K562 (cell line): Measurements from ENCODE around the gene HES5. TPM values are rescaled to one million over a fixed set of nuclear protein-coding genes. Genes with fewer than 3 reads are reported as not detected.

Source experiments
- ATAC-seq: fragments of 200-7000 bp; cut with Tn5 transposase; 3 replicates; pipeline ENCODE4 v1.9.1; 2020; ENCODE audit warnings: moderate library complexity
- BruUV-seq: library from RNA; stranded (reverse); fragments of 400-500 nt; replicated peaks from 2 replicates; lab custom pipeline; 2021; lab: Mats Ljungman, UMichigan
- CTCF ChIA-PET: fragments of 300-600 bp; formaldehyde crosslinking; extraction: SDS; loops from one replicate; lab custom pipeline; 2021; ENCODE audit warnings: low intra/inter-chr PET ratio; lab: Yijun Ruan, JAX
- POLR2A ChIA-PET: fragments of 300-600, 350-650 bp; sonication (Branson Sonifier 250); formaldehyde crosslinking; extraction: SDS; loops from one replicate; lab custom pipeline; 2021; ENCODE audit warnings: antibody characterized with exemption, inconsistent platforms; lab: Yijun Ruan, JAX
- DNase-seq, 4 experiments: peaks; one replicate each; pipeline versions ENCODE4 v3.0.0 to v3.0.0-alpha.2; 2011 to 2018; ENCODE audit warnings: low spot score in 3 of 4, mixed read lengths in 3 of 4; ENCODE audit errors: extremely low read depth in 1 of 4
- FAIRE-seq: peaks from 2 replicates; lab custom pipeline; 2011; peaks lifted over from hg19 to GRCh38; lab: Jason Lieb, UNC
- H2AFZ ChIP-seq: 2 replicates; pipeline ENCODE4 v1.6.0; 2011; ENCODE audit warnings: low read depth, low read length, control low read depth, inconsistent platforms
- H3K27ac ChIP-seq: fragments of 200-600 bp; 3 replicates; pipeline ENCODE4 v1.8.0; 2011; ENCODE audit warnings: low read depth, mild to moderate bottlenecking, control low read depth, inconsistent platforms, low read length, moderate library complexity, mixed read lengths; ENCODE audit errors: extremely low read depth
- H3K27me3 ChIP-seq, 2 experiments: fragments of 300-600 bp in 1 of 2; 2 replicates in 1 of 2; 3 replicates in 1 of 2; pipeline versions ENCODE4 v1.6.0 to v1.8.0; 2011; ENCODE audit warnings: inconsistent platforms in 2 of 2, low read length in 2 of 2, mild to moderate bottlenecking in 1 of 2, mixed read lengths in 1 of 2, moderate library complexity in 1 of 2; ENCODE audit not compliant: control insufficient read depth in 2 of 2, insufficient read depth in 2 of 2
- H3K36me3 ChIP-seq: fragments of 300-600 bp; 3 replicates; pipeline ENCODE4 v1.8.0; 2011; ENCODE audit warnings: mild to moderate bottlenecking, low read length, inconsistent platforms; ENCODE audit not compliant: control insufficient read depth, insufficient read depth
- H3K4me1 ChIP-seq, 2 experiments: fragments of 200-600 bp in 1 of 2; replicated peaks in 1 of 2; 2 replicates in 1 of 2; 3 replicates in 1 of 2; pipeline versions ENCODE4 v1.5.1 to v1.8.0; 2011; ENCODE audit warnings: inconsistent platforms in 2 of 2, low read length in 2 of 2, mild to moderate bottlenecking in 1 of 2, mixed read lengths in 1 of 2, moderate library complexity in 1 of 2; ENCODE audit not compliant: control insufficient read depth in 2 of 2, insufficient read depth in 2 of 2
- H3K4me2 ChIP-seq: 2 replicates; pipeline ENCODE4 v1.6.1; 2011; ENCODE audit warnings: low read length, control low read depth, inconsistent platforms, mixed read lengths; ENCODE audit not compliant: insufficient read depth
- H3K4me3 ChIP-seq: fragments of 200-600 bp; sonication (generic), shearing (Covaris generic); 2 replicates; pipeline ENCODE4 v1.5.1; 2016; ENCODE audit warnings: control low read depth, inconsistent platforms
- H3K79me2 ChIP-seq: fragments of 200-600 bp; 3 replicates; pipeline ENCODE4 v1.8.0; 2011; ENCODE audit warnings: low read length, inconsistent platforms; ENCODE audit not compliant: control insufficient read depth, insufficient read depth
- H3K9ac ChIP-seq, 2 experiments: 2 replicates each; pipeline versions ENCODE4 v1.6.0 to v1.6.1; 2011; ENCODE audit warnings: low read depth in 2 of 2, low read length in 2 of 2, control low read depth in 1 of 2, inconsistent platforms in 1 of 2, mild to moderate bottlenecking in 1 of 2, mixed read lengths in 1 of 2; ENCODE audit not compliant: insufficient read depth in 1 of 2
- H3K9me1 ChIP-seq: one replicate; pipeline ENCODE4 v1.6.0; 2011; ENCODE audit warnings: inconsistent platforms, mild to moderate bottlenecking, low read length, moderate library complexity; ENCODE audit not compliant: control insufficient read depth, insufficient read depth
- H3K9me3 ChIP-seq: replicated peaks from 2 replicates; pipeline ENCODE4 v1.5.1; 2011; ENCODE audit warnings: low read depth, low read length, inconsistent platforms; ENCODE audit not compliant: control insufficient read depth, insufficient read depth
- H4K20me1 ChIP-seq: replicated peaks from 2 replicates; pipeline ENCODE4 v1.6.1; 2011; ENCODE audit warnings: low read length, inconsistent platforms, mixed read lengths; ENCODE audit not compliant: control insufficient read depth, insufficient read depth
- ATF7 ChIP-seq: fragments of 450-650 bp; IDR thresholded peaks from 2 replicates; pipeline ENCODE4 v1.7.1; 2014; ENCODE audit warnings: mild to moderate bottlenecking, moderate library complexity
- CHD1 ChIP-seq: fragments of 200-600 bp; sonication (generic); IDR thresholded peaks from one replicate; pipeline ENCODE4 v1.6.1; 2012; ENCODE audit warnings: mild to moderate bottlenecking, moderate library complexity, low read length, inconsistent platforms
- CXXC5 ChIP-seq: fragments of 250-450 bp; sonication (Bioruptor Pico); IDR thresholded peaks from 2 replicates; pipeline ENCODE4 v1.8.0; 2022; ENCODE audit warnings: inconsistent platforms, mild to moderate bottlenecking, moderate library complexity
- EZH2 ChIP-seq: IDR thresholded peaks from 2 replicates; pipeline ENCODE4 v1.6.1; 2012; ENCODE audit warnings: low read depth, mild to moderate bottlenecking, inconsistent platforms, low read length, borderline replicate concordance
- HDAC6 ChIP-seq: IDR thresholded peaks from 2 replicates; pipeline ENCODE4 v1.6.1; 2012; ENCODE audit warnings: low read depth, mild to moderate bottlenecking, control low read depth, inconsistent platforms, low read length, moderate library complexity
- MTA3 ChIP-seq: fragments of 450-650 bp; formaldehyde crosslinking; IDR thresholded peaks from 2 replicates; pipeline ENCODE4 v1.6.1; 2017; ENCODE audit warnings: mild to moderate bottlenecking, borderline replicate concordance
- NR3C1 ChIP-seq: sonication (generic); formaldehyde crosslinking; IDR thresholded peaks from 2 replicates; pipeline ENCODE4 v1.8.1; 2022; ENCODE audit warnings: missing genetic modification reagents
- PHF8 ChIP-seq: fragments of 200-600 bp; sonication (generic); IDR thresholded peaks from 2 replicates; pipeline ENCODE4 v1.6.1; 2012; ENCODE audit warnings: mixed run types, mild to moderate bottlenecking, inconsistent platforms, low read length, moderate library complexity, borderline replicate concordance
- RAD21 ChIP-seq, 2 experiments: fragments of 250-450 bp in 1 of 2; fragments of 450-650 bp in 1 of 2; sonication (Bioruptor Pico) in 1 of 2; formaldehyde crosslinking in 1 of 2; IDR thresholded peaks in 1 of 2; conservative IDR thresholded peaks in 1 of 2; 2 replicates each; pipeline versions ENCODE4 v1.4.0 to v1.8.0; 2020 to 2022; ENCODE audit warnings: mild to moderate bottlenecking in 2 of 2, moderate library complexity in 1 of 2
- ZBTB1 ChIP-seq: sonication (generic); formaldehyde crosslinking; IDR thresholded peaks from 2 replicates; pipeline ENCODE4 v1.8.1; 2023; ENCODE audit warnings: missing genetic modification reagents, low read depth, mild to moderate bottlenecking, borderline replicate concordance
- ZFX ChIP-seq: sonication (generic); formaldehyde crosslinking; IDR thresholded peaks from 2 replicates; pipeline ENCODE4 v1.8.0; 2022; ENCODE audit warnings: mild to moderate bottlenecking, missing genetic modification reagents, moderate library complexity
- WGBS: fragments of 100-300 bp; shearing (Covaris generic); methylation state at CpG from one replicate; pipeline ENCODE4 v1.1.6; 2016; ENCODE audit warnings: low coverage, mixed read lengths; ENCODE audit not compliant: insufficient coverage; ENCODE audit errors: missing lambda C conversion rate; 5-methylcytosine and 5-hydroxymethylcytosine counted together
- in situ Hi-C: fragments of 300-500 bp; cut with MboI; formaldehyde crosslinking; loops from 4 replicates; pipeline ENCODE4 v1.15.0; 2018; ENCODE audit warnings: inconsistent platforms, mixed read lengths
- intact Hi-C: fragments of 100-400 bp; cut with micrococcal nuclease; formaldehyde crosslinking; loops from 2 replicates; pipeline ENCODE4 v1.14.2; 2022
- polyA plus RNA-seq, 8 experiments: library from polyadenylated mRNA; depleted of rRNA in 4 of 8; stranded (reverse) in 5 of 8; unstranded in 3 of 8; fragments of >200 nt; fragmentation: Nextera tagmentation in 2 of 8; fragmentation: Illumina TruSeq in 1 of 8; extraction: Ambion mirVana in 2 of 8; extraction: Trizol in 1 of 8; gene quantifications; 2 replicates each; pipeline versions ENCODE4 v1.2.1 to v1.2.3, GENCODE V29; 2011 to 2014; ENCODE audit warnings: inconsistent platforms in 1 of 8, missing spikeins in 1 of 8
- total RNA-seq, 7 experiments: library from RNA; depleted of rRNA in 6 of 7; stranded (reverse); fragments of >200 nt in 6 of 7; fragmentation: Illumina TruSeq in 2 of 7; extraction: Trizol in 2 of 7; gene quantifications; 2 replicates each; pipeline versions ENCODE4 v1.2.1 to v1.2.3, GENCODE V29; 2011 to 2021; ENCODE audit warnings: low replicate concordance in 1 of 7
- TF ChIP-seq, protein P1 (sequence below): fragments of 250-450 bp; sonication (Bioruptor Pico); IDR thresholded peaks from 2 replicates; pipeline ENCODE4 v1.4.0; 2020; ENCODE audit warnings: borderline replicate concordance
- TF ChIP-seq, protein P2 (sequence below): sonication (generic); formaldehyde crosslinking; IDR thresholded peaks from 2 replicates; pipeline ENCODE4 v1.8.0; 2022; ENCODE audit warnings: mild to moderate bottlenecking, low read depth, missing genetic modification reagents
- TF ChIP-seq, protein P3 (sequence below), 2 experiments: IDR thresholded peaks; 2 replicates each; pipeline ENCODE4 v1.6.1; 2011; ENCODE audit warnings: borderline replicate concordance in 1 of 2, control low read depth in 1 of 2, low read depth in 1 of 2, low read length in 1 of 2, mild to moderate bottlenecking in 1 of 2, mixed read lengths in 1 of 2, moderate library complexity in 1 of 2; ENCODE audit not compliant: insufficient read depth in 1 of 2, insufficient read length in 1 of 2, poor library complexity in 1 of 2, severe bottlenecking in 1 of 2; ENCODE audit errors: extremely low read depth in 1 of 2

The HES5 gene
- total and polyA plus RNA-seq, 9 of the 15 experiments (the other 6 are each of a cell fraction or from before 2014, with no cell fraction given): not detected

DNA sequence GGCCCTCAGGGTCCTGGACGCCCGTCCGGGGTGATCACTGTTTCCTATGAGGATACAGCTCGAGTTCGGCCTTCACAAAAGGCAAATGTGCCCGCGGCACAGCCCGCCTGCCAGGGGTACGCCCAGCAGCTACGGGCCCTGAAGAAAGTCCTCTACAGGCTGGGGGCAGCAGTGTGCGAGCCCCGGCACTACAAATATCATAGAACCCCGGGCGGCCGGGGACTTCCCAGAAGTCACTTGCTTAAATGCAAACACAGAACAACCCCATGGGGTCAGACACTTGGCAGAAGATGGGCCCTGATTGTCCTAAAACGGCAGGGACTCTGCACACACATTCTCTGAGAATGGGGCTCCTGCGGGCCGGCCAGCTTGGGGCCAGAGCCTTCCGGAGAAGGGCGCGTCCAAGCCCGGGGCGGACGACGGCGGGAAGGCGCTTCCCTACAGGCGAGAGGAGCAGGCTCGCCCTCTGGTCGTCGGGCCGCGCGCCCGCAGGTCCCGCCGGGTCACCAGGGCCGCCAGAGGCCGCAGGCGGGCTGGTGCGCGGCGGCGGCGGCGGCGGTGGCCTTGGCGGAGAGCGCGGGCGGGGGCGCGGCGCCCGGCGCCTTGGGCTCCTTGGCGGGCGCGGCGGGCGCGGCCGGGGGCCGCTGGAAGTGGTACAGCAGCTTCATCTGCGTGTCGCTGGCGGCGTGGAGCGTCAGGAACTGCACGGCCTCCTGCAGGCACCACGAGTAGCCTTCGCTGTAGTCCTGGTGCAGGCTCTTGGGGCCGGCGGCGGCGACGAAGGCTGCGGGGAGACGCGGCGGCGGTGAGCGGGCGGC, 888 bp downstream of the HES5 start:
- ChIA-PET POLR2A (interaction anchor here (0.6 to 1.1 kb wide), 3 partner anchors 11 to 112 kb away, joined by 3 read pairs; no protein-coding TSS in a partner anchor), CTCF (interaction anchor here (0.6 kb wide), 1 partner anchor 20 kb away, joined by 3 read pairs; no protein-coding TSS in a partner anchor)
- Histone ChIP-seq H3K27me3 (peaks cover 36 to 42% of the 10 kb centered on the region in 2 experiments; a peak in 4 of 5 replicates), H2AFZ (peak overlapping the region; percentile 72; the same call in 1 of the 2 replicates), H3K9ac (peak overlapping the region in 1 of 2 experiments; percentile 65; a peak in 1 of 4 replicates), H3K9me3 (no peaks in the 10 kb centered on the region), H3K79me2 (peaks cover 19% of the 10 kb centered on the region), H3K27ac (no peak overlapping the region), H3K4me3 (no peak overlapping the region), H3K4me1 (peaks cover 17 to 82% of the 10 kb centered on the region in 2 experiments; a peak in 4 of 5 replicates), H3K36me3 (peaks cover 9% of the 10 kb centered on the region; the same call in 1 of the 3 replicates), H4K20me1 (peaks cover 28% of the 10 kb centered on the region), H3K9me1 (peaks cover 10% of the 10 kb centered on the region), H3K4me2 (no peak overlapping the region; the same call in 1 of the 2 replicates)
- BruUV-seq: no TSS peak
- ATAC-seq (peak; percentile 15), DNase-seq (peak; percentile 68 to 74 (median 72)), FAIRE-seq (no peak)
- in situ Hi-C loops: loop anchor here (25.0 kb wide), 1 partner anchor 342 kb away; the partner anchor contains the start of gene FAAP20
- intact Hi-C loops: no loop called here
- 10% methylated on average over 39 of the region's 84 CpGs for WGBS
- TF ChIP-seq, protein P1, sequence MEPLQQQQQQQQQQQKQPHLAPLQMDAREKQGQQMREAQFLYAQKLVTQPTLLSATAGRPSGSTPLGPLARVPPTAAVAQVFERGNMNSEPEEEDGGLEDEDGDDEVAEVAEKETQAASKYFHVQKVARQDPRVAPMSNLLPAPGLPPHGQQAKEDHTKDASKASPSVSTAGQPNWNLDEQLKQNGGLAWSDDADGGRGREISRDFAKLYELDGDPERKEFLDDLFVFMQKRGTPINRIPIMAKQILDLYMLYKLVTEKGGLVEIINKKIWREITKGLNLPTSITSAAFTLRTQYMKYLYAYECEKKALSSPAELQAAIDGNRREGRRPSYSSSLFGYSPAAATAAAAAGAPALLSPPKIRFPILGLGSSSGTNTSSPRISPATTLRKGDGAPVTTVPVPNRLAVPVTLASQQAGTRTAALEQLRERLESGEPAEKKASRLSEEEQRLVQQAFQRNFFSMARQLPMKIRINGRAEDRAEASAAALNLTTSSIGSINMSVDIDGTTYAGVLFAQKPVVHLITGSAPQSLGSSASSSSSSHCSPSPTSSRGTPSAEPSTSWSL (CRISPR knock-in tag): no peak
- TF ChIP-seq HDAC6 (0 out of 2 replicates have a peak, but pooled peaks have one; percentile 38), EZH2 (no peak), MTA3 (0 out of 2 replicates have a peak, but pooled peaks have one; percentile 35), PHF8 (peak; percentile 27; the same call in 1 of the 2 replicates), ZFX (CRISPR knock-in tag) (peak; percentile 35; the same call in 1 of the 2 replicates), RAD21 (CRISPR knock-in tag; conservative IDR thresholded peaks at IDR 0.05 in 1 of 2, IDR thresholded peaks at IDR 0.05 in 1 of 2) (peak in 1 of 2 experiments; percentile 34; a peak in 2 of 4 replicates), ATF7 (0 out of 2 replicates have a peak, but pooled peaks have one; percentile 13), CXXC5 (CRISPR knock-in tag) (peak; percentile 67), CHD1 (peak; percentile 12), ZBTB1 (CRISPR knock-in tag) (peak; percentile 79; the same call in 1 of the 2 replicates), NR3C1 (no peak)
- TF ChIP-seq, protein P2, sequence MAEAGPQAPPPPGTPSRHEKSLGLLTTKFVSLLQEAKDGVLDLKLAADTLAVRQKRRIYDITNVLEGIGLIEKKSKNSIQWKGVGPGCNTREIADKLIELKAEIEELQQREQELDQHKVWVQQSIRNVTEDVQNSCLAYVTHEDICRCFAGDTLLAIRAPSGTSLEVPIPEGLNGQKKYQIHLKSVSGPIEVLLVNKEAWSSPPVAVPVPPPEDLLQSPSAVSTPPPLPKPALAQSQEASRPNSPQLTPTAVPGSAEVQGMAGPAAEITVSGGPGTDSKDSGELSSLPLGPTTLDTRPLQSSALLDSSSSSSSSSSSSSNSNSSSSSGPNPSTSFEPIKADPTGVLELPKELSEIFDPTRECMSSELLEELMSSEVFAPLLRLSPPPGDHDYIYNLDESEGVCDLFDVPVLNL (CRISPR knock-in tag): no peak
- TF ChIP-seq, protein P3, sequence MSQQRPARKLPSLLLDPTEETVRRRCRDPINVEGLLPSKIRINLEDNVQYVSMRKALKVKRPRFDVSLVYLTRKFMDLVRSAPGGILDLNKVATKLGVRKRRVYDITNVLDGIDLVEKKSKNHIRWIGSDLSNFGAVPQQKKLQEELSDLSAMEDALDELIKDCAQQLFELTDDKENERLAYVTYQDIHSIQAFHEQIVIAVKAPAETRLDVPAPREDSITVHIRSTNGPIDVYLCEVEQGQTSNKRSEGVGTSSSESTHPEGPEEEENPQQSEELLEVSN (IDR thresholded peaks at IDR 0.05; ENCODE audit: borderline replicate concordance in 1 of 2, extremely low read depth in 1 of 2, insufficient read depth in 1 of 2, insufficient read length in 1 of 2, low read depth in 1 of 2, low read length in 1 of 2, poor library complexity in 1 of 2, severe bottlenecking in 1 of 2): peak in 1 of 2 experiments; percentile 71
